GM20000 (cell line): Measurements from ENCODE around the gene UBE2D3.
"Not testable (repeated sequence)": the region's sequence is repeated elsewhere in the genome, so short reads cannot be mapped to it uniquely, and the experiment has no call there.

Experiments
- DNase-seq: peaks from one replicate; pipeline ENCODE4 v3.0.0; 2012; ENCODE audit warnings: low spot score
- TF ChIP-seq, protein P1 (sequence below): IDR thresholded peaks from 2 replicates; pipeline ENCODE4 v1.5.1; 2012; ENCODE audit warnings: mild to moderate bottlenecking, control low read depth; ENCODE audit errors: extremely low read depth, missing control alignments

The UBE2D3 gene

DNA sequence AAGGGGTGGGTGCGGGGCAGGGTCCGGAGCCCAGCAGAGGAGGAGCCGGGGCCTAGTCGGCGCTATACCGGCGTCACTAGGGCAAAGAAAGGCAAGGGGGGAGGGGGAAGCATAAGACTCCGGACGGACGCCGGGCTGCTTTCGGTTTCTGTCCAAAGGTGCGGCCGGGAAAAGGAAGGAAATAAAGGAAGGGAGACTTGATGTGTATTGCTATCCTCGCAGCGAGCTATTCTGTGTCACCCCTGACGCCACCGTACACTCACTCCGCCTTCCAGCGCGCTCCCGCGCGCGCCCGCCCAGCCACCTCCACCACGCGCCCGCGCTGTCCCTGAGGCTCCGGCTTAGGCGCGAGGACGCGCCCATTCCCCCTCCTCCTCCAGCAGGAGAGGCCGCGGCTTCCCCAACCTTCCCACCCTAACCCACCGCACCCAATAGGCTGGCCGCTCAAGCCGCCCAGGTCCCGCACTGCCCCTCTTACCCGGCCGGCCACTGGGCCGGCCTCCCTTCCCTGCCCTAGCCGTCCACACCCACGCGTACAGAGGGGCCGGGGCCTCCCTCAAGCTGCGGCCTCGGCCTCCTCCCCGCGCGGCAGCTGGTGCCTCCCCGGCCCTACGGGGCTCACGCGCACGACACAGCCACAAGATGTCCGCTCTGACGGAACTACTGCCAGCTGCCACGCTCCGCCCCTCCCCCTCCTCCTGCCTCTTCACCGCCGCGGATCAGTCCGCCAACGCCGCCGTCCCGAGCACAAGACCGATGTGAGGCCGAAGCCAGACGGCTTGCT is at the start of gene UBE2D3:
Gene UBE2D3 (minus strand): TSS at position 662 of the 784 bp plus-strand sequence. CDS start 1,043 bp downstream, outside the sequence.
- peak; percentile 77 for DNase-seq
- TF ChIP-seq, protein P1, sequence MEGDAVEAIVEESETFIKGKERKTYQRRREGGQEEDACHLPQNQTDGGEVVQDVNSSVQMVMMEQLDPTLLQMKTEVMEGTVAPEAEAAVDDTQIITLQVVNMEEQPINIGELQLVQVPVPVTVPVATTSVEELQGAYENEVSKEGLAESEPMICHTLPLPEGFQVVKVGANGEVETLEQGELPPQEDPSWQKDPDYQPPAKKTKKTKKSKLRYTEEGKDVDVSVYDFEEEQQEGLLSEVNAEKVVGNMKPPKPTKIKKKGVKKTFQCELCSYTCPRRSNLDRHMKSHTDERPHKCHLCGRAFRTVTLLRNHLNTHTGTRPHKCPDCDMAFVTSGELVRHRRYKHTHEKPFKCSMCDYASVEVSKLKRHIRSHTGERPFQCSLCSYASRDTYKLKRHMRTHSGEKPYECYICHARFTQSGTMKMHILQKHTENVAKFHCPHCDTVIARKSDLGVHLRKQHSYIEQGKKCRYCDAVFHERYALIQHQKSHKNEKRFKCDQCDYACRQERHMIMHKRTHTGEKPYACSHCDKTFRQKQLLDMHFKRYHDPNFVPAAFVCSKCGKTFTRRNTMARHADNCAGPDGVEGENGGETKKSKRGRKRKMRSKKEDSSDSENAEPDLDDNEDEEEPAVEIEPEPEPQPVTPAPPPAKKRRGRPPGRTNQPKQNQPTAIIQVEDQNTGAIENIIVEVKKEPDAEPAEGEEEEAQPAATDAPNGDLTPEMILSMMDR = peak; percentile 5

DNA sequence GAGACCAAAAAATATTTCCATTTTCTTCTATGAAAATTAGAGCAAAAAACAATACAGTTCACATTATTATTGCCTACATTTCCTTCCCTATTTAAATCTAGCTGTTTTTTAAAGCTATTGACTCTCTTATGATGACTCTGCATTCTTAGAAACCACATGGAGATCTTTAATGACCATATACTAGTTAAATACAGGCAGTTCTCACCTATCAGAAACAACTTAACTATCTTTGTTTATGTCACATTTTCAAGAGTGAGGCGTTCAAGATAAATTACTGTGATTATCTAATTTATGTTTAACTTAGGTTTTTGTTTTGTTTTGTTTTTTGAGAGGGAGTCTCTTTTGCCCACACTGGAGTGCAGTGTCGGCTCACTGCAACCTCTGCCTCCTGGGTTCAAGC is 44.4 kb upstream of the UBE2D3 start:
- TF ChIP-seq, protein P1 = no peak
- DNase-seq = no peak

GRCh38 chr4:102869569-102870197 is 42.3 kb upstream of the UBE2D3 start:
- peak; percentile 7 for DNase-seq

DNA sequence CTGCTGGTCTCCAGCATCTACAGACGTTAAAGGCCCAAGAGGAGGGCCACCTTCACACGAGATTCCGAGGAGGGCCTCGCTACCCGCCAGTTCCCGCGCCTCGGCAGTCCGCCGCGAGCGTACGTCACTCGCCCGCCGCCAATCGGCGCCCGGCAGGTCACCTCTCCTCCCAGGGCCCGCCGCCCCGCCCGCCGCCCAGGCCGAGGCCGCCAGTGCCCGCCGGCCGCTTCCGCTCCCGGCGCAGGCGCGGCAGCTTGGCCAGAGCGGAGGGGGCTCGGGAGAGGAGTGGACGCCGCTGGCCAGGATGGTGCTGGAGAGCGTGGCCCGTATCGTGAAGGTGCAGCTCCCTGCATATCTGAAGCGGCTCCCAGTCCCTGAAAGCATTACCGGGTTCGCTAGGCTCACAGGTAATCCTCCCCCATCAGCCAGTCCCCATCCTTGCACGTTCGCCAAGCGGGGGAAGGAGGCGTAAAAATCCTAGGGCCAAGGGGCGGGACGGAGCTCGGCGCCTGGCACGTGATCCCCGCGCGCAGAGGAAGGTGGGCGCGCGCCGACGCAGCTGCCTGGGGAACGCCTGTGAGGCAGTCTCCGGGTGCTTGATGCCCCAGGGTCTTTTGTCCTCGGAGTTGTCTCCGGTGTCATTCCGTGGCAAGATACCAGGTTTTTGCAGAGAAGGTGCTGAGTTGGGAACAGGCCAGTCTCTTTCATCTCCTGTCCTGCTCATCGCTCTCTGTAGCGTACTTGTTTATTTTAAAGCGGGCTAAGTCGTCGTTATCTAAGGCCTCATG is 41.6 kb upstream of the UBE2D3 start, which contains the start of gene CISD2:
Gene CISD2 (plus strand): TSS at position 212 of the 788 bp plus-strand sequence. CDS start 93 bp downstream, at position 305.
- peak; percentile 92 for DNase-seq
- TF ChIP-seq, protein P1 = no peak

More at GRCh38 chr4:102869569-102870197, 42.3 kb upstream of the UBE2D3 start:
- TF ChIP-seq, protein P1 = no peak

DNA sequence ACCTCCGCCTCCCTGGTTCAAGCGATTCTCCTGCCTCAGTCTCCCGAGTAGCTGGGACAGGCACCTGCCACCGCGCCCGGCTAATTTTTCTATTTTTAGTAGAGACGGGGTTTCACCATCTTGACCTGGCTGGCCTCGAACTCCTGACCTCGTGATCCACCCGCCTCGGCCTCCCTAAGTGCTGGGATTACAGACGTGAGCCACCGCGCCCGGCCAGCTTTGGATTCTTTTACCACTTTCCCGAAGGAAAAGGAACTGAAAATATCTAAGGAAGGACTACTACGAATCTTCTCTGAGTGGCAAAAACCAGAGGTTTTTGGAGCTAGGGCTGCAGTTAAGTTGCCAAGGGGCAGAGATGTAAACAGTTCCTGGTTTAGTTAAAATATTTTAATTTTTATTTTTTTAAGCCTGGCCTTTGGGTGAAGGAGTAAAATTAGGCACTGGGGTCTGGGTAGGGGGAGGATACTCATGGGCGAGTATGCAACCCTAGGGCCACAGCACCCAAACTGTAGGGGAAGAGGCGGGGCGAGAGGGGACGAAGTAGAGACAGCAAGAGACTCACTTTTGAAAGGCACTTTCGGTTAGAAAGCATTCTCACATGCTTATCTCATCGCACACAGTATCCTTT is 40.9 kb upstream of the UBE2D3 start:
- DNase-seq = no peak
- TF ChIP-seq, protein P1 = no peak

DNA sequence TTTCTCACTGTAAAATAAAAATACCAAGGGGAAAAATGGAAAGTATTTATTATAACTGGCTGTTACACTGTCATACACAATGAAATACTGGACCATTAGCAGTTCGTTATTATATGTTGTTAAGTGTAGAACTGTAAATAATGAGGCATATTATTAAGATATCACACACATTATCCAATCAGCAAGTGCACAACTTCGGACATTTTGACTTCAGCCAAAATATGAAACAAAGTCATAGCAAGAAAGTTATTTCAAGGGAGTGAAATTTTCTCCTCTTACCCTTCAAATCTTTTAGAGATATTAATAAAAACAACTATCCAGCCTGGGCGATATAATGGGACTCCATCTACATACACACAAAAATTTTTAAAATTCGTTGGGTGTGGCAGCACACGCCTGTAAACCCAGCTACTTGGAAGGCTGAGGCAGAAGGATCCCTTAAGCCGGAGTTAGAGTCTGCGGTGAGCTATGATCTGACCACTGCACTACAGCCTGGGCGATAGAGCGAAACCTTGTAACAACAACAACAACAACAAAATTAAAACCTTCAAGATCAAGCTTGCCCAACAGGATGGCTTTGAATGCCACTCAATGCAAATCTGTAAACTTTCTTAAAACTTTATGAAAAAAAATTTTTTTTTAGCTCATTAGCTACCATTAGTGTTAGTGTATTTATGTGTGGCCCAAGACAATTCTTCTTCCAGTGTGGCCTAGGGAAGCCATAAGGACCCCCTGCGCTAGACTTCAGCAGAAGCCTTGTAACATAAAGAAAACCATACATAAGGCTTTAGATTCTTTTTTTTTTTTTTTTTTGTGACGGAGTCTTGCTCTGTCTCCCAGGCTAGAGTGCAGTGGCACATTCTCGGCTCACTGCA is 40.2 kb upstream of the UBE2D3 start:
- TF ChIP-seq, protein P1 = no peak
- DNase-seq = no peak

DNA sequence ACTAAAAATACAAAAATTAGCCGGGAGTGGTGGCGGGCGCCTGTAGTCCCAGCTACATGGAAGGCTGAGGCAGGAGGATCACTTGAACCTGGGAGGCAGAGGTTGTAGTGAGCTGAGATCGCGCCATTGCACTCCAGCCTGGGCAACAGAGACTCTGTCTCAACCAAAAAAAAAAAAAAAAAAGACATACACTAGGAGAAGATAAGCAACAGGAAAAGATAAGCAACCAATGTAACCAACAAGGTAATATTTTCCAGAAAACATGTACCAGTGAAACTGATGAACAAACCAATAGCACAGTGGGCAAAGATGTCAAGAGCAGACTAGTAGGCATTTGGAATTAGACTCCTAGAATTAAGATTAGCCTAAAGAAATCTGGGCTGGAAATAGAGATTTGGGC is 38.0 kb upstream of the UBE2D3 start:
- DNase-seq = not testable (repeated sequence)
